KOPT-K1 (cell line): ENCODE data around the gene POLDIP2.

Experiments used
- H3K27ac ChIP-seq: fragments of 200-600 bp; sonication (generic); 2 replicates; pipeline ENCODE4 v1.5.1; 2016; ENCODE audit warnings: antibody characterized with exemption, mild to moderate bottlenecking, low read depth, low read length; ENCODE audit not compliant: poor library complexity, severe bottlenecking
- H3K36me3 ChIP-seq: fragments of 200-600 bp; sonication (generic); 2 replicates; pipeline ENCODE4 v1.5.1; 2017; ENCODE audit warnings: antibody characterized with exemption, mild to moderate bottlenecking, low read length, moderate library complexity; ENCODE audit not compliant: insufficient read depth
- H3K9me3 ChIP-seq: fragments of 200-600 bp; sonication (generic); 2 replicates; pipeline ENCODE4 v1.5.1; 2017; ENCODE audit warnings: antibody characterized with exemption, low read length, mild to moderate bottlenecking; ENCODE audit not compliant: insufficient read depth, poor library complexity, severe bottlenecking

Gene POLDIP2

GRCh38 chr17:28395968-28396367 lies 38.6 kb upstream of the POLDIP2 start:
- Histone ChIP-seq H3K36me3 (peaks cover 24% of the 10 kb centered on the region; the same call in 1 of the 2 replicates), H3K27ac (no peak overlapping the region), H3K9me3 (no peaks in the 10 kb centered on the region)

GRCh38 chr17:28395426-28395825 lies 38.1 kb upstream of the POLDIP2 start:
- Histone ChIP-seq H3K9me3 (no peaks in the 10 kb centered on the region), H3K36me3 (peaks cover 29% of the 10 kb centered on the region; the same call in 1 of the 2 replicates), H3K27ac (no peak overlapping the region)

- Histone ChIP-seq H3K36me3 (peaks cover 32% of the 10 kb centered on the region; the same call in 1 of the 2 replicates), H3K9me3 (no peaks in the 10 kb centered on the region), H3K27ac (no peak overlapping the region)
Measured at GRCh38 chr17:28394337-28395116, 37.2 kb upstream of the POLDIP2 start.

- Histone ChIP-seq H3K36me3 (peaks cover 47% of the 10 kb centered on the region), H3K9me3 (no peaks in the 10 kb centered on the region), H3K27ac (no peak overlapping the region)
Measured at GRCh38 chr17:28392491-28392890, 35.2 kb upstream of the POLDIP2 start.

- H3K36me3 ChIP-seq = peaks cover 48% of the 10 kb centered on the region
- no peaks in the 10 kb centered on the region for H3K9me3 ChIP-seq
Measured at GRCh38 chr17:28391401-28391800, 34.1 kb upstream of the POLDIP2 start.

DNA sequence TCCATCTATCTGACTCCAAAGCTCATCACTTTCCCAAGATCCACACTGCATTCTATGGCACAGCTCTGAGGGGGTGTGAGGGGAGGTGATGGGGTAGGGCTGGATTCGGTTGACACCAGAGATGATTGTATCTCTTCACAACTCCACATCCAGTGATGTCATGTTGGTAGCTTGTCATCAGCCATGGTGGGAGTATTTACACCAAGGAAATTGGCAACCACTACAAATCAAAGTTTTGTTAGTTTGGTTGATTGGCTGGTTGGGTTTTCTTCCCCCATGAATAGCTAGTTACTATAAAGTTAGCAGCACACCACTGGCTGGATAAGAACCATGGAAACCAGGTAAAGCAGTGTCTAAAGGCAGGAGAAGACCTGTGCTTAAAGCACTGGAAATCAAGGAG lies 33.7 kb upstream of the POLDIP2 start:
- H3K9me3 ChIP-seq = no peaks in the 10 kb centered on the region
- H3K27ac ChIP-seq = no peak overlapping the region
- H3K36me3 ChIP-seq = peaks cover 48% of the 10 kb centered on the region

More at GRCh38 chr17:28391401-28391800, 34.1 kb upstream of the POLDIP2 start:
- H3K27ac ChIP-seq = no peak overlapping the region

- no peaks in the 10 kb centered on the region for H3K9me3 ChIP-seq
- peaks cover 48% of the 10 kb centered on the region for H3K36me3 ChIP-seq
- no peak overlapping the region for H3K27ac ChIP-seq
Measured at GRCh38 chr17:28390563-28390962, 33.2 kb upstream of the POLDIP2 start.

DNA sequence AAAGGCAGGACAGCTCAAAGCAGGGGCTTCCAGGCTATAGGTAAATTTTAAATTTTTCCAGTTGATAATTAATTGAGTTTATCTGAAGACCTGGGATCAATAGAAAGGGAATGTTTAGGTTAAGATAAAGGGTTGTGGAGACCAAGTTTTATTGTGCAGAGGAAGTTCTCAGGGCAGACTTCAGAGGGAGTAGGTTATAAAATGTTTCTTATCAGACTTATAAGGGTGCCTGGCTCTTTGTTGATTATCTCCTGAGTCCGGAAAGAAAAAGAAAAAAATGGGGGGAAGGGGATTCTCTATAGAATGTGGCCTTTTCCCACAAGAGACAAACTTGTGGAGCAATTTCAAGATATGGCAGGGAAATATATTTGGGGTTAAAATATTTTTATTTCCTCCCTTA lies 32.8 kb upstream of the POLDIP2 start:
- Histone ChIP-seq H3K9me3 (no peaks in the 10 kb centered on the region), H3K36me3 (peaks cover 48% of the 10 kb centered on the region), H3K27ac (no peak overlapping the region)

DNA sequence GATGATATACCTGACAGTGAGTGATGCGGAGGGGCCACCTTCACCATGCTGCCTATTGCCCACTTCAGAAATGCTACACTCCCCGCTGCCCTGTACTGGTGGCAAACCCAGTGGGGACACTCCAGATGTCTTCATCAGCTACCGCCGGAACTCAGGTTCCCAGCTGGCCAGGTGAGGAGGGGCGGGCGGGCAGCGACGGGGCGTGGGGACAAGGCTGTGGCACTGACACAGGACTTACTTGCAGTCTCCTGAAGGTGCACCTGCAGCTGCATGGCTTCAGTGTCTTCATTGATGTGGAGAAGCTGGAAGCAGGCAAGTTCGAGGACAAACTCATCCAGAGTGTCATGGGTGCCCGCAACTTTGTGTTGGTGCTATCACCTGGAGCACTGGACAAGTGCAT lies 30.8 kb upstream of the POLDIP2 start:
- Histone ChIP-seq H3K9me3 (no peaks in the 10 kb centered on the region), H3K36me3 (peaks cover 42% of the 10 kb centered on the region), H3K27ac (no peak overlapping the region)

DNA sequence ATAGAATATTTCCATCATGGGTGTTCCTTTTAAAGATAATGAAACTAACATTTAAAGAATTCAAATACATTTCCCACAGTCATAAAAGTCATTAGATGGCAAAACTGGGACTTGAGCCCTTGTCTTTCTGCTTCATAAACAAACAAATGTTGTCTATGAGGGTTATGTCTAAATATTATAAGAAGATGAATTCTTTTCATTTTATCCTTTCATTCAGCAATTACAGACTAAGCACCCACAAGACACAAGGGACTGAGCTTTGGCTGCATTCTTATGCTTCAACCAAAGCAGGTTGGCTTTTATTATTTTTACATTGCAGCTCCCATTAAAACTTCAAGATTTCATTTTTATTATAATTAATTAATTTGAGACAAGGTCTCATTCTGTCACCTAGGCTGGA lies 29.1 kb upstream of the POLDIP2 start:
- Histone ChIP-seq H3K36me3 (peaks cover 33% of the 10 kb centered on the region), H3K27ac (no peak overlapping the region), H3K9me3 (no peaks in the 10 kb centered on the region)

DNA sequence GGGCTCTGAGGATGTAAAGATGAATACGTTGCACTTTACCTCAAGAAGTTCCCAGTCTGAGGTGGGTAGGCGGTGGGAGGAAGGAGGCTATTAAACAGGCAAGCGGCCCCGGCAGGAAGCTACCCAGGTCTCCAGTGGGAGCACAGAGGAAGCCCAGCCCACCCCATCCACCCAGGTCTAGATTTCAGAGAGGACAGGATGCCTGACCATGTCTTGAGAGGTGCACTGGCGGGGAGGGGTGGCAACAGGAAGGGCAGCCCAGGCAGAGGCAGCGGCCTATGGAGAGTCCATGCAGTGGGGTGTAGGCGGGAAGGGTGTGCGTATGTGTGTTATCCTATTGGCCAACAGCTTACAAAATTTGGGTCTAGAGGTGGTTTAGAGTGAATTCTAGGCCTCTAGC lies 28.1 kb upstream of the POLDIP2 start:
- peaks cover 24% of the 10 kb centered on the region for H3K36me3 ChIP-seq
- H3K9me3 ChIP-seq = no peaks in the 10 kb centered on the region
- H3K27ac ChIP-seq = no peak overlapping the region

GRCh38 chr17:28385037-28385400 lies 27.7 kb upstream of the POLDIP2 start:
- H3K27ac ChIP-seq = no peak overlapping the region
- no peaks in the 10 kb centered on the region for H3K9me3 ChIP-seq
- H3K36me3 ChIP-seq = peaks cover 21% of the 10 kb centered on the region

DNA sequence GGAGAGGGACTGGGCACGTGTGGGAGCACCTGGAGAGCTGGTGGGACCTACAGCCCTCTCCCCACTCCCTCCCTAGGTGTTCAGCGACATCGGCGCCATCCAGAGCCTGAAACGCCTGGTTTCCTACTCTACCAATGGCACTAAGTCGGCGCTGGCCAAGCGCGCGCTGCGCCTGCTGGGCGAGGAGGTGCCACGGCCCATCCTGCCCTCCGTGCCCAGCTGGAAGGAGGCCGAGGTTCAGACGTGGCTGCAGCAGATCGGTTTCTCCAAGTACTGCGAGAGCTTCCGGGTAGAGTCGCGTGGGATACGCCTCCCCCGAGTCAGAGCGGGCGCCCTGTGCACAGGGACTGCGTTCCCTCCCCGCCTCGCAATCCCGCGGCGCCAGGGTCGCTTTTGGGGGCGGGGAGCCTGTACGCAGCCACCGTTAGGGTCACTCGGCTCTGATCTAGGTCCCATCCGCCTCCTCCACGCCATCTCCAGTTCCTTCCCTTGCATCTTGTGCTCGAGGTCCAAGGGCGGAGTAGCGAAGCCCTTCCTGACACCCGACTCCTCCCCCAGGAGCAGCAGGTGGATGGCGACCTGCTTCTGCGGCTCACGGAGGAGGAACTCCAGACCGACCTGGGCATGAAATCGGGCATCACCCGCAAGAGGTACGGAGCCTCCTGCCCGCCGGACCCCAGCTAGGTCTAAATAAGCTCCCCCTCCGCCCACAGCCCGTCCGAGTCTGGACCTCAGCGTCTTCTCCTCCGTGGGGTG lies 27.1 kb upstream of the POLDIP2 start:
- Histone ChIP-seq H3K27ac (no peak overlapping the region), H3K9me3 (no peaks in the 10 kb centered on the region), H3K36me3 (peaks cover 21% of the 10 kb centered on the region)

DNA sequence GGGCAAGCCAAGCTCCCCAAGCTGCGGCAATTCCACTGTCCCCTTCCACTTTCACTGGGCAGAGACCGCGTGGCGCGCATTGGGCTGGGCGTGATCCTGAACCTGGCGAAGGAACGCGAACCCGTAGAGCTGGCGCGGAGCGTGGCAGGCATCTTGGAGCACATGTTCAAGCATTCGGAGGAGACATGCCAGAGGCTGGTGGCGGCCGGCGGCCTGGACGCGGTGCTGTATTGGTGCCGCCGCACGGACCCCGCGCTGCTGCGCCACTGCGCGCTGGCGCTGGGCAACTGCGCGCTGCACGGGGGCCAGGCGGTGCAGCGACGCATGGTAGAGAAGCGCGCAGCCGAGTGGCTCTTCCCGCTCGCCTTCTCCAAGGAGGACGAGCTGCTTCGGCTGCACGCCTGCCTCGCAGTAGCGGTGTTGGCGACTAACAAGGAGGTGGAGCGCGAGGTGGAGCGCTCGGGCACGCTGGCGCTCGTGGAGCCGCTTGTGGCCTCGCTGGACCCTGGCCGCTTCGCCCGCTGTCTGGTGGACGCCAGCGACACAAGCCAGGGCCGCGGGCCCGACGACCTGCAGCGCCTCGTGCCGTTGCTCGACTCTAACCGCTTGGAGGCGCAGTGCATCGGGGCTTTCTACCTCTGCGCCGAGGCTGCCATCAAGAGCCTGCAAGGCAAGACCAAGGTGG lies 24.0 kb upstream of the POLDIP2 start:
- no peak overlapping the region for H3K27ac ChIP-seq
- peaks cover 6% of the 10 kb centered on the region; the same call in 1 of the 2 replicates for H3K36me3 ChIP-seq
- H3K9me3 ChIP-seq = no peaks in the 10 kb centered on the region
